Measurements from ENCODE around the gene LMO2.

GRCh38 chr11:33909150-33909549 is 17.3 kb upstream of the LMO2 start:
- TF ChIP-seq CTCF (IDR thresholded peaks at IDR 0.05; ENCODE audit: low read length) (no peak), EZH2 (optimal IDR thresholded peaks at IDR 0.05; ENCODE audit: low read depth, low read length) (no peak), EZH2phosphoT487 (IDR thresholded peaks at IDR 0.05; ENCODE audit: low read length) (no peak)

Data from MM.1S (cell line).